Pancreas (tissue), 10 donors: Measurements from ENCODE around the gene DZIP1. TPM values are rescaled to one million over a fixed set of nuclear protein-coding genes. Genes with fewer than 3 reads are reported as not detected.

ENCODE experiments used
- ATAC-seq, 4 donors: fragments of 200-7000 bp; cut with Tn5 transposase; one replicate each; pipeline versions ENCODE4 v1.8.0 to v1.9.1; 2020; ENCODE audit warnings: mild to moderate bottlenecking in 4 of 4, moderate library complexity in 4 of 4
- DNase-seq, 6 donors: peaks; one replicate each; pipeline ENCODE4 v3.0.0-alpha.2; 2020
- FAIRE-seq: peaks from 2 replicates; lab custom pipeline; 2012; peaks lifted over from hg19 to GRCh38; lab: Jason Lieb, UNC
- H3K27ac ChIP-seq, 4 donors: fragments of 200-600 bp; sonication (generic); 1 replicate in 3 of 4; 2 replicates in 1 of 4; pipeline versions ENCODE4 v1.5.0 to v1.8.0; 2020
- H3K27me3 ChIP-seq, 4 donors: fragments of 200-600 bp; one replicate each; pipeline ENCODE4 v1.8.0; 2021
- H3K36me3 ChIP-seq, 3 donors: fragments of 200-600 bp; sonication (generic) in 1 of 3; one replicate each; pipeline versions ENCODE4 v1.5.0 to v1.8.0; 2020 to 2021
- H3K4me1 ChIP-seq, 3 donors: fragments of 200-600 bp; one replicate each; pipeline ENCODE4 v1.8.0; 2021
- H3K4me3 ChIP-seq, 4 donors: fragments of 200-600 bp; sonication (generic) in 2 of 4; one replicate each; pipeline versions ENCODE4 v1.5.0 to v1.8.0; 2020 to 2021
- H3K9me3 ChIP-seq, 4 donors: fragments of 200-600 bp; one replicate each; pipeline ENCODE4 v1.8.0; 2021
- CTCF ChIP-seq, 4 donors: fragments of 200-600 bp; sonication (generic) in 3 of 4; IDR thresholded peaks; one replicate each; pipeline versions ENCODE4 v1.5.0 to v1.8.0; 2021; ENCODE audit warnings: antibody characterized with exemption in 4 of 4
- WGBS, 2 donors: extraction: QIAGEN DNeasy Blood & Tissue Kit; methylation state at CpG; one replicate each; pipeline ENCODE4 v1.1.7; 2013; 5-methylcytosine and 5-hydroxymethylcytosine counted together
- intact Hi-C, 3 donors: fragments of 100-400 bp; cut with DNase I; formaldehyde crosslinking; loops; one replicate each; pipeline versions ENCODE4 v1.11.1 to v1.14.2; 2022
- polyA plus RNA-seq, 2 donors: library from polyadenylated mRNA; stranded (reverse); fragments of 200-250 nt; gene quantifications; one replicate each; pipeline ENCODE4 v1.2.3, GENCODE V29; 2013
- total RNA-seq, 6 donors: library from RNA; stranded (reverse); fragmentation: NEBNext Ultra II Directional in 4 of 6; extraction: Animal tissue kit (Norgen Biotek cat#: 25700) in 4 of 6; gene quantifications; one replicate each; pipeline versions ENCODE4 v1.2.1 to v1.2.4, GENCODE V29; 2021 to 2023
- donor health status: healthy with polysubstance abuse.
- donor health status: DM: no; HTN: no; CAD: no; lungs with moderate emphysema.
- donor health status: DM: no; HTN: no; CAD: no.
- donor health status: control.
- donor health status: control.
- donor health status: Bipolar disorder and iron deficiency.
- donor health status: DM: yes; HTN: yes; CAD: no.
- donor health status: DM: no; HTN: no; CAD: no.
- donor health status: DM: no; HTN: no; CAD: no.
- donor health status: DM: yes; HTN: yes; CAD: no.

DZIP1 gene
- total and polyA plus RNA-seq, 8 donors: 14.5 to 36.5 (median 20.6) TPM

GRCh38 chr13:95652821-95653220 is 8.3 kb upstream of the DZIP1 start:
- WGBS, 2 donors: 48 to 73% methylated on average over 3 of the region's 3 CpGs
- H3K27ac ChIP-seq: no peak overlapping the region
- no peaks in the 10 kb centered on the region for H3K27me3 ChIP-seq
- H3K4me3 ChIP-seq: no peak overlapping the region
- H3K9me3 ChIP-seq: no peaks in the 10 kb centered on the region
- no peaks in the 10 kb centered on the region for H3K4me1 ChIP-seq
- intact Hi-C loops: no loop called here
- H3K36me3 ChIP-seq: no peaks in the 10 kb centered on the region
- peak in 1 of 4 donors; percentile 11 for ATAC-seq
- no peak for TF ChIP-seq CTCF (IDR thresholded peaks at IDR 0.05)
- DNase-seq: no peak
- no peak for FAIRE-seq

GRCh38 chr13:95652244-95652764 is 7.8 kb upstream of the DZIP1 start:
- Histone ChIP-seq H3K4me1 (no peaks in the 10 kb centered on the region), H3K36me3 (no peaks in the 10 kb centered on the region), H3K27ac (no peak overlapping the region), H3K27me3 (no peaks in the 10 kb centered on the region), H3K4me3 (no peak overlapping the region), H3K9me3 (no peaks in the 10 kb centered on the region)
- no peak for TF ChIP-seq CTCF (IDR thresholded peaks at IDR 0.05)
- no peak for FAIRE-seq
- 19 to 23% methylated on average over 1 of the region's 1 CpG for WGBS, 2 donors
- ATAC-seq: peak in 2 of 4 donors; percentile 82 to 84
- peak in 1 of 6 donors; percentile 26 for DNase-seq
- intact Hi-C loops: no loop called here

GRCh38 chr13:95650696-95651095 is 6.2 kb upstream of the DZIP1 start:
- no peak for FAIRE-seq

GRCh38 chr13:95647321-95647720 is 2.8 kb upstream of the DZIP1 start:
- H3K36me3 ChIP-seq: no peaks in the 10 kb centered on the region
- intact Hi-C loops: no loop called here
- H3K4me3 ChIP-seq: no peak overlapping the region
- no peak for ATAC-seq
- no peak for DNase-seq
- no peak for FAIRE-seq
- WGBS, 2 donors: 85 to 90% methylated on average over 6 of the region's 6 CpGs
- no peaks in the 10 kb centered on the region for H3K27me3 ChIP-seq
- H3K27ac ChIP-seq: no peak overlapping the region
- no peaks in the 10 kb centered on the region for H3K9me3 ChIP-seq
- no peak for TF ChIP-seq CTCF (IDR thresholded peaks at IDR 0.05)
- no peaks in the 10 kb centered on the region for H3K4me1 ChIP-seq

More at GRCh38 chr13:95650696-95651095, 6.2 kb upstream of the DZIP1 start:
- ATAC-seq (no peak), DNase-seq (no peak)
- H3K27me3 ChIP-seq: no peaks in the 10 kb centered on the region
- WGBS, 2 donors: 81% methylated on average over 5 of the region's 5 CpGs
- intact Hi-C loops: no loop called here
- no peaks in the 10 kb centered on the region for H3K9me3 ChIP-seq
- TF ChIP-seq CTCF (IDR thresholded peaks at IDR 0.05): no peak
- no peak overlapping the region for H3K4me3 ChIP-seq
- H3K36me3 ChIP-seq: no peaks in the 10 kb centered on the region
- no peak overlapping the region for H3K27ac ChIP-seq
- no peaks in the 10 kb centered on the region for H3K4me1 ChIP-seq

GRCh38 chr13:95643936-95644598 is 439 bp downstream of the DZIP1 start:
- Histone ChIP-seq H3K9me3 (no peaks in the 10 kb centered on the region), H3K27me3 (no peaks in the 10 kb centered on the region), H3K27ac (peak overlapping the region; percentile 26 to 78 (median 62)), H3K4me1 (no peaks in the 10 kb centered on the region), H3K4me3 (peak overlapping the region; percentile 36 to 64 (median 55)), H3K36me3 (peaks cover 0 to 6% (median 0%) of the 10 kb centered on the region in 3 donors)
- ATAC-seq (peak; percentile 30 to 59 (median 44)), DNase-seq (peak in 4 of 6 donors; percentile 22 to 75 (median 54)), FAIRE-seq (no peak)
- intact Hi-C loops: no loop called here
- WGBS, 2 donors: 6 to 8% methylated on average over 46 to 62 of the region's 62 CpGs
- no peak for TF ChIP-seq CTCF (IDR thresholded peaks at IDR 0.05)
